AML-193 (cell line): ENCODE measurements around the gene WDR53.
"Not testable (repeated sequence)": the region's sequence is repeated elsewhere in the genome, so short reads cannot be mapped to it uniquely, and the experiment has no call there.

Experiments used
- DNase-seq, 2 experiments: peaks; one replicate each; lab custom pipeline; 2025; lab: John Stamatoyannopoulos, UW

The WDR53 gene

DNA sequence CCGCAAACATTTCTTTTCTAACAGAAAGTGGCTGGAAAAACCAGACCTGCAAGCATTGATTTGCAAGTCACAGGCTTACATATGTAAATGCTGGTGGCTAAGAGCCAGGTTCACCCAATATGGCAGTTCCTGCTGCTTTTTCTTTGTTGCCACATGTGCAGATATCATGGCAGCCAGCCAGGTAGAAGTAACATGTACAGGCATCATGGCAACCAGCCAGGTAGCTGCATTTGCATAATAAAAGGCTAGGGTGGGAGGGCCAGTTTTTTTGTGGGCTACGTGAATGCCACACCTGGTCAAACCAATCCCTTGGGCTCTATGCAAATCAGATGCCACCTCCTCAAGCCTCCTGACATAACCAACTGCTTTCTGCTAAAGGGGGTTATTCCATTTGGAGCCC is 50.4 kb downstream of the WDR53 start:
- no peak for DNase-seq

DNA sequence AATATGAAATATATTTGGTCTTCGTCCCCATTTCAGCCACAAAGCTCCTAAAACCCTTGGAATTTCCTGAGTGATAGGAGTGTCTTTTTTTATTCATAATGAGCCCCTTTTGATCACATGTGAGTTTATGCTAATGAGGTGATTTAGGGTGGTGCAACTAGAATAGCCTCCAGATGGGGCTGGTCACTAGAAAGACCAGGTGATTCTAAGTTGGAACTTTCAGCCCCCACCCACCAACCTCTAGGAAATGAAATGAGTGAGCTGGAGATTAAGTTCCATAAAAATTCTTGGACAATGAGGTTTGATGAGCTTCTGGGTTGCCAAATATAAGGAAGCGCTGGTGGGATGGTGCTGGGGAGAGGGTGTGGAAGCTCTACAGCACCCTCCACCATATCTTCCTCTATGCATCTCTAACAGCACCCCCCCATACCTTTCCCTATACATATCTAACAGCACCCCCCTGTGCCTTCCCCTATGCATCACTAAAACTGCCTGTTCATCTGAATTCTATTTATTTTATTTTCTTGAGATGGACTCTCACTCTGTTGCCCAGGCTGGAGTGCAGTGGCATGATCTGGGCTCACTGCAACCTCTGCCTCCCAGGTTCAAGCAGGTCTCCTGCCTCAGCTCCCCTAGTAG is 51.1 kb downstream of the WDR53 start:
- DNase-seq: no peak

GRCh38 chr3:196514913-196515621 is 53.3 kb downstream of the WDR53 start, which contains the start of gene SMCO1:
TSS of gene SMCO1 (minus strand) at chr3:196515346. CDS start at chr3:196515209, 137 bp downstream.
- DNase-seq: no peak

GRCh38 chr3:196514350-196514716 is 54.0 kb downstream of the WDR53 start:
- no peak for DNase-seq

- no peak for DNase-seq
These were observed 54.5 kb downstream of the WDR53 start for GRCh38 chr3:196513697-196514349.

GRCh38 chr3:196511646-196512425 is 56.5 kb downstream of the WDR53 start:
- not testable (repeated sequence) for DNase-seq

DNA sequence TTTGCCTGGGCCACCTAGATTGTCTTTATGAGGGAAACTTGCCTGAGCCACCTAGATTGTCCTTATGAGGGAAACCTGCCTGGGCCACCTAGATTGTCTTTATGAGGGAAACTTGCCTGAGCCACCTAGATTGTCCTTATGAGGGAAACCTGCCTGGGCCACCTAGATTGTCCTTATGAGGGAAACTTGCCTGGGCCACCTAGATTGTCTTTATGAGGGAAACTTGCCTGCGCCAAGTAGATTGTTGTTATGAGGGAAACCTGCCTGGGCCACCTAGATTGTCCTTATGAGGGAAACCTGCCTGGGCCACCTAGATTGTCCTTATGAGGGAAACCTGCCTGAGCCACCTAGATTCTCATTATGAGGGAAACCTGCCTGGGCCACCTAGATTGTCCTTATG is 57.2 kb downstream of the WDR53 start:
- DNase-seq: not testable (repeated sequence)

GRCh38 chr3:196506687-196507086 is 61.7 kb downstream of the WDR53 start:
- DNase-seq: no peak

- DNase-seq: no peak
These were observed 63.8 kb downstream of the WDR53 start for GRCh38 chr3:196504556-196504955.
